ENCODE results near the gene HBB. TPM values are rescaled to one million over a fixed set of nuclear protein-coding genes. Genes with fewer than 3 reads are reported as not detected.

The HBB gene
- total RNA-seq, 1 experiment from 2014 or later, result not detected

GRCh38 chr11:5235364-5236095, 8.7 kb upstream of the HBB start:
- no peaks in the 10 kb centered on the region for H4K20me1 ChIP-seq (ENCODE audit: insufficient read depth, low read depth, low read length)
- no peaks in the 10 kb centered on the region for H3K36me3 ChIP-seq (ENCODE audit: insufficient read depth, low read length)
- no peaks in the 10 kb centered on the region for H3K79me2 ChIP-seq (ENCODE audit: low read length)
- no peaks in the 10 kb centered on the region for H3K9me3 ChIP-seq (ENCODE audit: low read length)
- DNase-seq, result no peak
- H2AFZ ChIP-seq (ENCODE audit: low read length), result no peak overlapping the region
- no peak overlapping the region for H3K4me3 ChIP-seq (ENCODE audit: low read length)
- no peaks in the 10 kb centered on the region for H3K4me1 ChIP-seq (ENCODE audit: low read length)
- H3K9me2 ChIP-seq (replicated peaks; ENCODE audit: insufficient read depth, low read length), result no peaks in the 10 kb centered on the region
- no peak overlapping the region for H3K27ac ChIP-seq (ENCODE audit: low read length)
- no peak overlapping the region for H3K4me2 ChIP-seq (ENCODE audit: low read depth, low read length, poor library complexity, severe bottlenecking)
- no peaks in the 10 kb centered on the region for H3K27me3 ChIP-seq (ENCODE audit: low read length)
- H3K9ac ChIP-seq (ENCODE audit: low read length), result no peak overlapping the region

- no peaks in the 10 kb centered on the region for H3K36me3 ChIP-seq (ENCODE audit: insufficient read depth, low read length)
- H3K9me3 ChIP-seq (ENCODE audit: low read length), result no peaks in the 10 kb centered on the region
- no peak within 1 kb of the TSS for H3K9ac ChIP-seq (ENCODE audit: low read length)
- H3K4me3 ChIP-seq (ENCODE audit: low read length), result no peak within 1 kb of the TSS
- no peaks in the 10 kb centered on the region for H4K20me1 ChIP-seq (ENCODE audit: insufficient read depth, low read depth, low read length)
- no peaks in the 10 kb centered on the region for H3K9me2 ChIP-seq (replicated peaks; ENCODE audit: insufficient read depth, low read length)
- H3K4me2 ChIP-seq (ENCODE audit: low read depth, low read length, poor library complexity, severe bottlenecking), result no peak within 1 kb of the TSS
- no peak within 1 kb of the TSS for H3K27ac ChIP-seq (ENCODE audit: low read length)
- no peak for DNase-seq
- H3K79me2 ChIP-seq (ENCODE audit: low read length), result no peaks in the 10 kb centered on the region
- no peaks in the 10 kb centered on the region for H3K27me3 ChIP-seq (ENCODE audit: low read length)
- no peaks in the 10 kb centered on the region for H3K4me1 ChIP-seq (ENCODE audit: low read length)
- H2AFZ ChIP-seq (ENCODE audit: low read length), result no peak within 1 kb of the TSS
Observed at GRCh38 chr11:5234381-5234834, 7.5 kb upstream of the HBB start, which contains the start of gene HBD. Gene HBD (minus strand): TSS chr11:5234483. CDS start chr11:5234433, 50 bp downstream.

GRCh38 chr11:5233307-5233706, 6.4 kb upstream of the HBB start:
- Histone ChIP-seq H3K9ac (ENCODE audit: low read length) (no peak overlapping the region), H3K27me3 (ENCODE audit: low read length) (no peaks in the 10 kb centered on the region), H3K36me3 (ENCODE audit: insufficient read depth, low read length) (no peaks in the 10 kb centered on the region), H3K9me3 (ENCODE audit: low read length) (no peaks in the 10 kb centered on the region), H3K4me2 (ENCODE audit: low read depth, low read length, poor library complexity, severe bottlenecking) (no peak overlapping the region), H4K20me1 (ENCODE audit: insufficient read depth, low read depth, low read length) (no peaks in the 10 kb centered on the region), H3K27ac (ENCODE audit: low read length) (no peak overlapping the region), H3K4me3 (ENCODE audit: low read length) (no peak overlapping the region), H2AFZ (ENCODE audit: low read length) (no peak overlapping the region), H3K79me2 (ENCODE audit: low read length) (no peaks in the 10 kb centered on the region), H3K9me2 (replicated peaks; ENCODE audit: insufficient read depth, low read length) (no peaks in the 10 kb centered on the region), H3K4me1 (ENCODE audit: low read length) (no peaks in the 10 kb centered on the region)
- no peak for DNase-seq

GRCh38 chr11:5232821-5233220, 6.0 kb upstream of the HBB start:
- Histone ChIP-seq H3K9ac (ENCODE audit: low read length) (no peak overlapping the region), H3K27ac (ENCODE audit: low read length) (no peak overlapping the region), H3K4me2 (ENCODE audit: low read depth, low read length, poor library complexity, severe bottlenecking) (no peak overlapping the region), H3K4me1 (ENCODE audit: low read length) (no peaks in the 10 kb centered on the region), H2AFZ (ENCODE audit: low read length) (no peak overlapping the region), H3K27me3 (ENCODE audit: low read length) (no peaks in the 10 kb centered on the region), H3K79me2 (ENCODE audit: low read length) (no peaks in the 10 kb centered on the region), H3K4me3 (ENCODE audit: low read length) (no peak overlapping the region), H4K20me1 (ENCODE audit: insufficient read depth, low read depth, low read length) (no peaks in the 10 kb centered on the region), H3K9me3 (ENCODE audit: low read length) (no peaks in the 10 kb centered on the region), H3K36me3 (ENCODE audit: insufficient read depth, low read length) (no peaks in the 10 kb centered on the region), H3K9me2 (replicated peaks; ENCODE audit: insufficient read depth, low read length) (no peaks in the 10 kb centered on the region)
- DNase-seq, result no peak

- no peak overlapping the region for H3K4me3 ChIP-seq (ENCODE audit: low read length)
- no peak overlapping the region for H3K27ac ChIP-seq (ENCODE audit: low read length)
- no peak overlapping the region for H3K4me2 ChIP-seq (ENCODE audit: low read depth, low read length, poor library complexity, severe bottlenecking)
- H3K36me3 ChIP-seq (ENCODE audit: insufficient read depth, low read length), result no peaks in the 10 kb centered on the region
- no peak for DNase-seq
- H2AFZ ChIP-seq (ENCODE audit: low read length), result no peak overlapping the region
- H3K79me2 ChIP-seq (ENCODE audit: low read length), result no peaks in the 10 kb centered on the region
- H3K9me3 ChIP-seq (ENCODE audit: low read length), result no peaks in the 10 kb centered on the region
- no peaks in the 10 kb centered on the region for H3K27me3 ChIP-seq (ENCODE audit: low read length)
- no peaks in the 10 kb centered on the region for H3K9me2 ChIP-seq (replicated peaks; ENCODE audit: insufficient read depth, low read length)
- no peaks in the 10 kb centered on the region for H3K4me1 ChIP-seq (ENCODE audit: low read length)
- no peaks in the 10 kb centered on the region for H4K20me1 ChIP-seq (ENCODE audit: insufficient read depth, low read depth, low read length)
- H3K9ac ChIP-seq (ENCODE audit: low read length), result no peak overlapping the region
Observed at GRCh38 chr11:5232176-5232575, 5.3 kb upstream of the HBB start.

GRCh38 chr11:5231111-5231510, 4.2 kb upstream of the HBB start:
- Histone ChIP-seq H3K27ac (ENCODE audit: low read length) (no peak overlapping the region), H3K4me1 (ENCODE audit: low read length) (no peaks in the 10 kb centered on the region), H3K4me3 (ENCODE audit: low read length) (no peak overlapping the region), H4K20me1 (ENCODE audit: insufficient read depth, low read depth, low read length) (no peaks in the 10 kb centered on the region), H3K4me2 (ENCODE audit: low read depth, low read length, poor library complexity, severe bottlenecking) (no peak overlapping the region), H3K79me2 (ENCODE audit: low read length) (no peaks in the 10 kb centered on the region), H3K27me3 (ENCODE audit: low read length) (no peaks in the 10 kb centered on the region), H3K9ac (ENCODE audit: low read length) (no peak overlapping the region), H3K9me3 (ENCODE audit: low read length) (no peaks in the 10 kb centered on the region), H2AFZ (ENCODE audit: low read length) (no peak overlapping the region), H3K36me3 (ENCODE audit: insufficient read depth, low read length) (no peaks in the 10 kb centered on the region), H3K9me2 (replicated peaks; ENCODE audit: insufficient read depth, low read length) (no peaks in the 10 kb centered on the region)
- no peak for DNase-seq

GRCh38 chr11:5230266-5230665, 3.4 kb upstream of the HBB start:
- Histone ChIP-seq H3K27ac (ENCODE audit: low read length) (no peak overlapping the region), H3K79me2 (ENCODE audit: low read length) (no peaks in the 10 kb centered on the region), H3K9me2 (replicated peaks; ENCODE audit: insufficient read depth, low read length) (no peaks in the 10 kb centered on the region), H2AFZ (ENCODE audit: low read length) (no peak overlapping the region), H3K9ac (ENCODE audit: low read length) (no peak overlapping the region), H4K20me1 (ENCODE audit: insufficient read depth, low read depth, low read length) (no peaks in the 10 kb centered on the region), H3K4me3 (ENCODE audit: low read length) (no peak overlapping the region), H3K36me3 (ENCODE audit: insufficient read depth, low read length) (no peaks in the 10 kb centered on the region), H3K4me2 (ENCODE audit: low read depth, low read length, poor library complexity, severe bottlenecking) (no peak overlapping the region), H3K9me3 (ENCODE audit: low read length) (no peaks in the 10 kb centered on the region), H3K4me1 (ENCODE audit: low read length) (no peaks in the 10 kb centered on the region), H3K27me3 (ENCODE audit: low read length) (no peaks in the 10 kb centered on the region)
- no peak for DNase-seq

GRCh38 chr11:5229796-5230195, 2.9 kb upstream of the HBB start:
- Histone ChIP-seq H3K36me3 (ENCODE audit: insufficient read depth, low read length) (no peaks in the 10 kb centered on the region), H3K79me2 (ENCODE audit: low read length) (no peaks in the 10 kb centered on the region), H3K9me2 (replicated peaks; ENCODE audit: insufficient read depth, low read length) (no peaks in the 10 kb centered on the region), H2AFZ (ENCODE audit: low read length) (no peak overlapping the region), H3K4me3 (ENCODE audit: low read length) (no peak overlapping the region), H4K20me1 (ENCODE audit: insufficient read depth, low read depth, low read length) (no peaks in the 10 kb centered on the region), H3K9me3 (ENCODE audit: low read length) (no peaks in the 10 kb centered on the region), H3K4me1 (ENCODE audit: low read length) (no peaks in the 10 kb centered on the region), H3K4me2 (ENCODE audit: low read depth, low read length, poor library complexity, severe bottlenecking) (no peak overlapping the region), H3K9ac (ENCODE audit: low read length) (no peak overlapping the region), H3K27ac (ENCODE audit: low read length) (no peak overlapping the region), H3K27me3 (ENCODE audit: low read length) (no peaks in the 10 kb centered on the region)
- DNase-seq, result no peak

Data from Karpas-422 (cell line).